Endothelial cell of umbilical vein (primary cell): ENCODE data around the gene RIPK4. TPM values are rescaled to one million over a fixed set of nuclear protein-coding genes. Genes with fewer than 3 reads are reported as not detected.

Source experiments
- BruUV-seq: library from RNA; stranded (reverse); fragments of 400-500 nt; replicated peaks from 2 replicates; lab custom pipeline; 2021; lab: Mats Ljungman, UMichigan
- CTCF ChIA-PET: fragments of 300-600, 350-600 bp; sonication (Branson Sonifier 250); formaldehyde crosslinking; loops from one replicate; lab custom pipeline; 2021; ENCODE audit warnings: antibody characterized with exemption, inconsistent platforms; lab: Charles Lee
- POLR2A ChIA-PET: fragments of 300-600, 350-600 bp; sonication (Branson Sonifier 250); formaldehyde crosslinking; loops from one replicate; lab custom pipeline; 2021; ENCODE audit warnings: antibody characterized with exemption, inconsistent platforms; lab: Charles Lee
- DNase-seq: peaks from one replicate; pipeline ENCODE4 v3.0.0-alpha.2; 2011; ENCODE audit warnings: low read depth, low spot score
- FAIRE-seq: peaks from 2 replicates; lab custom pipeline; 2011; peaks lifted over from hg19 to GRCh38; lab: Jason Lieb, UNC
- H2AFZ ChIP-seq: 2 replicates; pipeline ENCODE4 v1.6.0; 2012; ENCODE audit warnings: low read depth, low read length, control low read depth, inconsistent platforms
- H3K27ac ChIP-seq: 2 replicates; pipeline ENCODE4 v1.5.1; 2011; ENCODE audit warnings: low read depth, mild to moderate bottlenecking, control low read depth, low read length, moderate library complexity; ENCODE audit not compliant: insufficient read depth
- H3K27me3 ChIP-seq, 2 experiments: 2 replicates each; pipeline versions ENCODE4 v1.6.0 to v1.6.1; 2011; ENCODE audit warnings: low read length in 2 of 2, mixed read lengths in 1 of 2; ENCODE audit not compliant: control insufficient read depth in 2 of 2, insufficient read depth in 2 of 2
- H3K36me3 ChIP-seq, 2 experiments: 2 replicates in 1 of 2; 3 replicates in 1 of 2; pipeline ENCODE4 v1.5.1; 2011; ENCODE audit warnings: low read length in 2 of 2, mild to moderate bottlenecking in 1 of 2, moderate library complexity in 1 of 2; ENCODE audit not compliant: control insufficient read depth in 2 of 2, insufficient read depth in 2 of 2; ENCODE audit errors: extremely low read depth in 1 of 2
- H3K4me1 ChIP-seq: 3 replicates; pipeline ENCODE4 v1.5.1; 2011; ENCODE audit warnings: mild to moderate bottlenecking, low read length; ENCODE audit not compliant: control insufficient read depth, insufficient read depth; ENCODE audit errors: extremely low read depth
- H3K4me2 ChIP-seq: 2 replicates; pipeline ENCODE4 v1.6.1; 2011; ENCODE audit warnings: low read length, control low read depth, mixed read lengths; ENCODE audit not compliant: insufficient read depth
- H3K4me3 ChIP-seq, 3 experiments: fragments of 200-600 bp in 1 of 3; sonication (generic), shearing (Covaris generic) in 1 of 3; replicated peaks in 1 of 3; 2 replicates each; pipeline ENCODE4 v1.5.1; 2011 to 2016; ENCODE audit warnings: control low read depth in 3 of 3, low read length in 3 of 3, mild to moderate bottlenecking in 2 of 3, inconsistent platforms in 1 of 3, low read depth in 1 of 3, moderate library complexity in 1 of 3; ENCODE audit not compliant: insufficient read depth in 1 of 3
- H3K79me2 ChIP-seq: 2 replicates; pipeline ENCODE4 v1.6.0; 2012; ENCODE audit warnings: low read length, inconsistent platforms; ENCODE audit not compliant: control insufficient read depth, insufficient read depth
- H3K9ac ChIP-seq: replicated peaks from 2 replicates; pipeline ENCODE3; 2011; ENCODE audit warnings: low read length, control low read depth; ENCODE audit not compliant: insufficient read depth; ENCODE audit errors: extremely low read depth
- H3K9me1 ChIP-seq: replicated peaks from 3 replicates; pipeline ENCODE4 v1.6.0; 2011; ENCODE audit warnings: mild to moderate bottlenecking, low read length; ENCODE audit not compliant: control insufficient read depth, insufficient read depth; ENCODE audit errors: extremely low read depth
- H3K9me3 ChIP-seq: replicated peaks from 2 replicates; pipeline ENCODE4 v1.5.1; 2012; ENCODE audit warnings: low read length, inconsistent platforms; ENCODE audit not compliant: control insufficient read depth, insufficient read depth
- H4K20me1 ChIP-seq: replicated peaks from 2 replicates; pipeline ENCODE3; 2011; ENCODE audit warnings: mild to moderate bottlenecking, low read length; ENCODE audit not compliant: control insufficient read depth, insufficient read depth; ENCODE audit errors: extremely low read depth
- CTCF ChIP-seq, 2 donors: IDR thresholded peaks; 1 replicate in 1 of 2; 2 replicates in 1 of 2; pipeline ENCODE4 v1.5.1; 2011; ENCODE audit warnings: low read length in 2 of 2, mild to moderate bottlenecking in 2 of 2, moderate library complexity in 2 of 2, control low read depth in 1 of 2, inconsistent platforms in 1 of 2, low read depth in 1 of 2; ENCODE audit not compliant: insufficient read depth in 1 of 2; ENCODE audit errors: extremely low read depth in 1 of 2
- EZH2 ChIP-seq: IDR thresholded peaks from 2 replicates; pipeline ENCODE4 v1.6.1; 2012; ENCODE audit warnings: borderline replicate concordance, low read depth, mild to moderate bottlenecking, moderate library complexity, low read length, inconsistent platforms; ENCODE audit not compliant: severe bottlenecking
- FOS ChIP-seq: IDR thresholded peaks from 2 replicates; pipeline ENCODE4 v1.6.1; 2011; ENCODE audit warnings: mild to moderate bottlenecking, low read length, moderate library complexity, borderline replicate concordance; ENCODE audit not compliant: insufficient read depth
- GATA2 ChIP-seq: IDR thresholded peaks from 2 replicates; pipeline ENCODE4 v1.7.0; 2011; ENCODE audit warnings: low read depth, mild to moderate bottlenecking, moderate library complexity, mixed read lengths, low read length; ENCODE audit not compliant: insufficient read length, insufficient read depth
- JUN ChIP-seq: IDR thresholded peaks from 2 replicates; pipeline ENCODE4 v1.6.1; 2011; ENCODE audit warnings: borderline replicate concordance, low read depth; ENCODE audit not compliant: insufficient read length, insufficient read depth
- MAX ChIP-seq: IDR thresholded peaks from 2 replicates; pipeline ENCODE4 v1.6.1; 2011; ENCODE audit not compliant: insufficient read depth, insufficient read length
- MYC ChIP-seq: IDR thresholded peaks from one replicate; pipeline ENCODE4 v1.6.1; 2011; ENCODE audit warnings: mild to moderate bottlenecking, low read depth, low read length
- POLR2A ChIP-seq: IDR thresholded peaks from 2 replicates; pipeline ENCODE4 v1.6.1; 2012; ENCODE audit warnings: low read depth, mild to moderate bottlenecking, control low read depth, low read length
- POLR2AphosphoS5 ChIP-seq: IDR thresholded peaks from 2 replicates; pipeline ENCODE4 v1.6.1; 2012; ENCODE audit warnings: low read depth, mild to moderate bottlenecking, control low read depth, low read length, moderate library complexity; ENCODE audit not compliant: insufficient read depth
- dilution Hi-C: fragments of 300-500 bp; cut with MboI; formaldehyde crosslinking; loops from one replicate; pipeline ENCODE4 v1.15.0; 2019; ENCODE audit warnings: low sequenced_read_pairs; ENCODE audit not compliant: extremely low pct_ligation_motif_present
- intact Hi-C: fragments of 100-400 bp; cut with micrococcal nuclease; formaldehyde crosslinking; loops from one replicate; pipeline ENCODE4 v1.10.0; 2022
- polyA plus RNA-seq, 4 experiments: library from polyadenylated mRNA; depleted of rRNA in 3 of 4; stranded (reverse) in 3 of 4; unstranded in 1 of 4; fragments of >200 nt; gene quantifications; 2 replicates each; pipeline versions ENCODE4 v1.2.1 to v1.2.3, GENCODE V29; 2011 to 2012; ENCODE audit warnings: missing spikeins in 1 of 4
- total RNA-seq: library from RNA; stranded (reverse); gene quantifications from 2 replicates; pipeline ENCODE4 v1.2.3, GENCODE V29; 2021

RIPK4 gene
- total and polyA plus RNA-seq, 2 donors (not counting 3 experiments of a cell fraction or from before 2014, with no cell fraction given), result not detected

GRCh38 chr21:41730367-41730765 lies 36.5 kb downstream of the RIPK4 start:
- intact Hi-C loops, result no loop called here
- BruUV-seq, result no TSS peak

More at GRCh38 chr21:41730367-41730765, 36.5 kb downstream of the RIPK4 start:
- Histone ChIP-seq H4K20me1 (no peaks in the 10 kb centered on the region), H3K79me2 (no peaks in the 10 kb centered on the region), H3K9ac (no peak overlapping the region), H3K36me3 (no peaks in the 10 kb centered on the region), H3K4me3 (no peak overlapping the region), H3K4me1 (no peaks in the 10 kb centered on the region), H3K9me1 (no peaks in the 10 kb centered on the region), H3K9me3 (no peaks in the 10 kb centered on the region), H3K27me3 (peaks cover 14 to 15% of the 10 kb centered on the region in 2 experiments), H2AFZ (no peak overlapping the region), H3K27ac (no peak overlapping the region), H3K4me2 (no peak overlapping the region)
- POLR2A ChIA-PET, result no interaction called here
- FAIRE-seq (no peak), DNase-seq (no peak)
- CTCF ChIA-PET, result no interaction called here
- TF ChIP-seq POLR2A, result no peak
- TF ChIP-seq GATA2, result no peak
- no peak for TF ChIP-seq JUN
- no peak for TF ChIP-seq CTCF (IDR thresholded peaks at IDR 0.05; ENCODE audit: extremely low read depth in 1 of 2, insufficient read depth in 1 of 2, low read depth in 1 of 2, low read length in 2 of 2)
- TF ChIP-seq EZH2, result no peak
- no peak for TF ChIP-seq MAX
- TF ChIP-seq POLR2AphosphoS5, result no peak
- no peak for TF ChIP-seq FOS
- no peak for TF ChIP-seq MYC
- dilution Hi-C loops, result no loop called here
